IMR-90 (cell line): ENCODE data around the gene ZYG11B.
"Not testable (repeated sequence)": the region's sequence is repeated elsewhere in the genome, so short reads cannot be mapped to it uniquely, and the experiment has no call there.

Experiments used
- BHLHE40 ChIP-seq: fragments of 150-350 bp; IDR thresholded peaks from 2 replicates; pipeline ENCODE4 v1.6.1; 2016; ENCODE audit warnings: mild to moderate bottlenecking, low read depth, low read length
- CEBPB ChIP-seq: IDR thresholded peaks from 2 replicates; pipeline ENCODE4 v1.6.1; 2012; ENCODE audit warnings: low read depth, low read length, improper control_type of control experiment
- FOS ChIP-seq: fragments of 150-350 bp; IDR thresholded peaks from 2 replicates; pipeline ENCODE4 v1.6.1; 2016; ENCODE audit warnings: low read depth, low read length
- MAFK ChIP-seq: IDR thresholded peaks from 2 replicates; pipeline ENCODE4 v1.6.1; 2012; ENCODE audit warnings: low read depth, low read length, improper control_type of control experiment
- MXI1 ChIP-seq: IDR thresholded peaks from 2 replicates; pipeline ENCODE4 v1.6.1; 2012; ENCODE audit warnings: low read depth, mild to moderate bottlenecking, low read length, moderate library complexity, borderline replicate concordance
- POLR2A ChIP-seq: IDR thresholded peaks from 2 replicates; pipeline ENCODE4 v1.6.1; 2012; ENCODE audit warnings: mild to moderate bottlenecking, low read depth, low read length
- RCOR1 ChIP-seq: IDR thresholded peaks from 2 replicates; pipeline ENCODE4 v1.6.1; 2012; ENCODE audit warnings: mild to moderate bottlenecking, low read length, improper control_type of control experiment; ENCODE audit not compliant: insufficient replicate concordance
- SMC3 ChIP-seq: fragments of 150-350 bp; IDR thresholded peaks from 2 replicates; pipeline ENCODE4 v1.6.1; 2016; ENCODE audit warnings: low read depth, mild to moderate bottlenecking, antibody characterized with exemption, low read length, moderate library complexity
- USF2 ChIP-seq: fragments of 150-350 bp; IDR thresholded peaks from 2 replicates; pipeline ENCODE4 v1.6.1; 2017; ENCODE audit warnings: mild to moderate bottlenecking, antibody characterized with exemption, low read length, low read depth
- TF ChIP-seq, protein P1 (sequence below): conservative IDR thresholded peaks from 2 replicates; pipeline ENCODE4 v1.5.1; 2012; ENCODE audit warnings: mild to moderate bottlenecking, low read depth, low read length, improper control_type of control experiment

DNA sequence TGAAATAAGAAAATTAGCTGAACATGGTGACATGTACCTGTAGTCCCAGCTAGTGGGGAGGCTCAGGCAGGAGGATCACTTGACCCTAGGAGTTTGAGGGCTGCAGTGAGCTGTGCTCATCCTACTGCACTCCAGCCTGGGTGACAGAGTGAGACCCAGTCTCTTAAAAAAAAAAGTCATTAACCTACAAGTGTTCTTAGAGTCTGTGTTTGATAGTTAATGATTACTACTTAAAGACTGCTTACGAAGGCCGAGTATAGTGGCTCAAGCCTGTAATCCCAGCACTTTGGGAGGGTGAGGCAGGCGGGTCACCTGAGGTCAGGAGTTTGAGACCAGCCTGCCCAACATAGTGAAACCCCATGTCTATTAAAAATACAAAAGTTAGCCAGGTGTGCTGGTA is 77.8 kb downstream of the ZYG11B start:
- not testable (repeated sequence) for TF ChIP-seq CEBPB, MXI1, POLR2A, USF2, SMC3, BHLHE40, FOS, RCOR1, MAFK
- TF ChIP-seq, protein P1, sequence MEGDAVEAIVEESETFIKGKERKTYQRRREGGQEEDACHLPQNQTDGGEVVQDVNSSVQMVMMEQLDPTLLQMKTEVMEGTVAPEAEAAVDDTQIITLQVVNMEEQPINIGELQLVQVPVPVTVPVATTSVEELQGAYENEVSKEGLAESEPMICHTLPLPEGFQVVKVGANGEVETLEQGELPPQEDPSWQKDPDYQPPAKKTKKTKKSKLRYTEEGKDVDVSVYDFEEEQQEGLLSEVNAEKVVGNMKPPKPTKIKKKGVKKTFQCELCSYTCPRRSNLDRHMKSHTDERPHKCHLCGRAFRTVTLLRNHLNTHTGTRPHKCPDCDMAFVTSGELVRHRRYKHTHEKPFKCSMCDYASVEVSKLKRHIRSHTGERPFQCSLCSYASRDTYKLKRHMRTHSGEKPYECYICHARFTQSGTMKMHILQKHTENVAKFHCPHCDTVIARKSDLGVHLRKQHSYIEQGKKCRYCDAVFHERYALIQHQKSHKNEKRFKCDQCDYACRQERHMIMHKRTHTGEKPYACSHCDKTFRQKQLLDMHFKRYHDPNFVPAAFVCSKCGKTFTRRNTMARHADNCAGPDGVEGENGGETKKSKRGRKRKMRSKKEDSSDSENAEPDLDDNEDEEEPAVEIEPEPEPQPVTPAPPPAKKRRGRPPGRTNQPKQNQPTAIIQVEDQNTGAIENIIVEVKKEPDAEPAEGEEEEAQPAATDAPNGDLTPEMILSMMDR = not testable (repeated sequence)
